Tibial nerve (tissue), 4 donors: ENCODE results near the gene NADK2.

Source experiments
- EP300 ChIP-seq, 2 donors: sonication (generic); formaldehyde crosslinking; IDR thresholded peaks; one replicate each; pipeline ENCODE4 v1.6.1; 2017; ENCODE audit warnings: antibody characterized with exemption in 2 of 2, mild to moderate bottlenecking in 1 of 2
- POLR2A ChIP-seq, 2 donors: fragments of 450-650 bp; IDR thresholded peaks; one replicate each; pipeline ENCODE4 v1.6.1; 2017; ENCODE audit warnings: antibody characterized with exemption in 2 of 2, mild to moderate bottlenecking in 2 of 2, moderate library complexity in 2 of 2
- TF ChIP-seq, protein P1 (sequence below), 5 experiments: fragments of 200-600 bp in 3 of 5; fragments of 450-650 bp in 2 of 5; sonication (generic) in 3 of 5; IDR thresholded peaks; one replicate each; pipeline ENCODE4 v1.5.1; 2016 to 2019; ENCODE audit warnings: antibody characterized with exemption in 5 of 5, mild to moderate bottlenecking in 3 of 5, moderate library complexity in 2 of 5

GRCh38 chr5:36272136-36272690 lies 30.5 kb upstream of the NADK2 start:
- TF ChIP-seq, protein P1, sequence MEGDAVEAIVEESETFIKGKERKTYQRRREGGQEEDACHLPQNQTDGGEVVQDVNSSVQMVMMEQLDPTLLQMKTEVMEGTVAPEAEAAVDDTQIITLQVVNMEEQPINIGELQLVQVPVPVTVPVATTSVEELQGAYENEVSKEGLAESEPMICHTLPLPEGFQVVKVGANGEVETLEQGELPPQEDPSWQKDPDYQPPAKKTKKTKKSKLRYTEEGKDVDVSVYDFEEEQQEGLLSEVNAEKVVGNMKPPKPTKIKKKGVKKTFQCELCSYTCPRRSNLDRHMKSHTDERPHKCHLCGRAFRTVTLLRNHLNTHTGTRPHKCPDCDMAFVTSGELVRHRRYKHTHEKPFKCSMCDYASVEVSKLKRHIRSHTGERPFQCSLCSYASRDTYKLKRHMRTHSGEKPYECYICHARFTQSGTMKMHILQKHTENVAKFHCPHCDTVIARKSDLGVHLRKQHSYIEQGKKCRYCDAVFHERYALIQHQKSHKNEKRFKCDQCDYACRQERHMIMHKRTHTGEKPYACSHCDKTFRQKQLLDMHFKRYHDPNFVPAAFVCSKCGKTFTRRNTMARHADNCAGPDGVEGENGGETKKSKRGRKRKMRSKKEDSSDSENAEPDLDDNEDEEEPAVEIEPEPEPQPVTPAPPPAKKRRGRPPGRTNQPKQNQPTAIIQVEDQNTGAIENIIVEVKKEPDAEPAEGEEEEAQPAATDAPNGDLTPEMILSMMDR (IDR thresholded peaks at IDR 0.05): no peak
- TF ChIP-seq POLR2A (IDR thresholded peaks at IDR 0.05) (no peak), EP300 (IDR thresholded peaks at IDR 0.05) (no peak)
